Left lobe of liver (tissue), 2 donors: ENCODE results near the gene ACOT8. TPM values are rescaled to one million over a fixed set of nuclear protein-coding genes. Genes with fewer than 3 reads are reported as not detected.
"Not testable (repeated sequence)": the region's sequence is repeated elsewhere in the genome, so short reads cannot be mapped to it uniquely, and the experiment has no call there.

ENCODE experiments used
- ATAC-seq: fragments of 200-7000 bp; cut with Tn5 transposase; one replicate; pipeline ENCODE4 v1.9.1; 2020; ENCODE audit warnings: mild to moderate bottlenecking, moderate library complexity
- DNase-seq: peaks from one replicate; pipeline ENCODE4 v3.0.0-alpha.2; 2020; ENCODE audit warnings: low spot score
- total RNA-seq: library from RNA; stranded (reverse); gene quantifications from one replicate; pipeline ENCODE4 v1.2.1, GENCODE V29; 2021
- donor health status: DM: no; HTN: no; CAD: no; lungs with moderate emphysema.
- donor health status: DM: no; HTN: yes; CAD: no.

Gene ACOT8
- total RNA-seq, 1 donor from 2014 or later: 17.5 TPM

DNA sequence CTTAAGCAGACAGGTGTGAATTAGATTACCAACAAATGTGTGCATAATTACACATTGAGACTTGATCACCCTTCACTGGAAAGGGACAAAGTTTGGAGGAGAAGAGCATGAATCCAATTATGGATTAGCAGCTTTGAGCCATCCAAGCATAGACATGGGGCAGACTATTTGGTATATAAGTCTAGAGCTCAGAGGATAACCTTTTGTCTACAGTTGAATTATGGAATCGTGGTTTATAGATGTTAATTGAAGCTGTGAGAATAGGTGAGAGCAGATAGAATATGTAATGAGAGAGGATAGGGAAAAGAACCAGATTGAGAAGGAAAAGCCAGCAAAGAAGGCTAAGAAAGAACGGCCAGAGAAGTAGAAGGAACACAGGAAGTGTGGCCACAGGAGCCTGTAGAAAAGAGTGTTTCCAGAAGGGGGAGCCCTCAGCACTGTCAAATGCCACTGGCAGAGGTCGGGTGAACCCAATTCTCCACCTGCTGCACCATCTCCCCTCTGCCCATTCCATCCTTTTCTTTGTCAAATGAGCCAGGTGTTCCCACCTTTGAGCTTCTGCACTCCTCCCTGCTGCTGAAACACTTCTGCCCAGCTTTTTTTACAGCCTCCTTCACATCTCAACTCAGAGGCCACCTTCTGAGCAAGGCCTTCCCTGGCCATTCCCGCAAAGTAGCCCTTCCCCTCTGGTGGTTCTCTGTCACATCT, 58.1 kb downstream of the ACOT8 start:
- ATAC-seq (peak; percentile 93), DNase-seq (no peak)

DNA sequence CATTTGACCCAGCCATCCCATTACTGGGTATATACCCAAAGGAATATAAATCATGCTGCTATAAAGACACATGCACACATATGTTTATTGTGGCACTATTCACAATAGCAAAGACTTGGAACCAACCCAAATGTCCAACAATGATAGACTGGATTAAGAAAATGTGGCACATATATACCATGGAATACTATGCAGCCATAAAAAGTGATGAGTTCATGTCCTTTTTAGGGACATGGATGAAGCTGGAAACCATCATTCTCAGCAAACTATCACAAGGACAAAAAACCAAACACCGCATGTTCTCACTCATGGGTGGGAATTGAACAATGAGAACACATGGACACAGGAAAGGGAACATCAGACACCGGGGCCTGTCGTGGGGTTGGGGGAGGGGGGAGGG, 59.2 kb downstream of the ACOT8 start:
- ATAC-seq: not testable (repeated sequence)

DNA sequence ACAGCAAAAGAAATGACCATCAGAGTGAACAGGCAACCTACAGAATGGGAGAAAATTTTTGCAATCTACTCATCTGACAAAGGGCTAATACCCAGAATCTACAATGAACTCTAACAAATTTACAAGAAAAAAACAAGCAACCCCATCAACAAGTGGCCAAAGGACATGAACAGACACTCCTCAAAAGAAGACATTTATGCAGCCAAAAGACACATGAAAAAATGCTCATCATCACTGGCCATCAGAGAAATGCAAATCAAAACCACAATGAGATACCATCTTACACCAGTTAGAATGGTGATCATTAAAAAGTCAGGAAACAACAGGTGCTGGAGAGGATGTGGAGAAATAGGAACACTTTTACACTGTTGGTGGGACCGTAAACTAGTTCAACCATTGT, 59.7 kb downstream of the ACOT8 start:
- not testable (repeated sequence) for ATAC-seq, DNase-seq

More for the DNA sequence above, 59.2 kb downstream of the ACOT8 start:
- DNase-seq: not testable (repeated sequence)

DNA sequence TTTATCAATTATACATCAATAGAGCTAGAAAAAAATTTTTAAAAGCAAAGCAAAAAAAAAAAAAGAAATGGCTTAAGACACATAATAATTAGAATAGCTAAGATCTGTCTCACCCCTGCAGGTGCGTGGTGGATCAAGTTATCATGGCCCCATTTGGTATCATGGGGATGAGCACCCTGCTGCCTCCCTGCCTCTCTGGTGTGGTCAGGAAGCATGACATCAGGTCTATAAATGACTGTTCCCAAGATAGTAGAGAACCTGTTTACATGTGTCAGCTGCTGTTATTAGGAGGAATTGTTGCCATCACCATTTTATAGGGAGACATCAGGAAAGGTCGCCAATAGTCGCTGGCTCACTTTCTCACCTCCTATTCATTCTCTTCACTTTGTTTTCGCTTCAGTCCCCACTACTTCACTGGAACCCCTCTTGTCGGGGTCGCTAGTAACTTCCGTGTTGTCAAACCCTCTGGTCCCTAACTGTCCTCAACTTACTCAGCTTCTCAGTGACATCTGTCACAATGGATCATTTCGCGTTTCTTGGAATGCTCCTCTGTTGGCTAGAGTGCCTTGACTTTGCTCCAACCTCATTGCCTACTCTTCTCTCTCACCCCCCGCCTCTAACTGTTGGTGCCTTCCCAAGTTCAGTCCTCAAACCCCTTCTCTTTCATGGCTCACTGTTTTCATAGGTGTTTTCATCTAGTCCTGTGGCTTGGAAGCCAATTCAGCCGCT, 60.7 kb downstream of the ACOT8 start:
- DNase-seq: no peak
- ATAC-seq: no peak

DNA sequence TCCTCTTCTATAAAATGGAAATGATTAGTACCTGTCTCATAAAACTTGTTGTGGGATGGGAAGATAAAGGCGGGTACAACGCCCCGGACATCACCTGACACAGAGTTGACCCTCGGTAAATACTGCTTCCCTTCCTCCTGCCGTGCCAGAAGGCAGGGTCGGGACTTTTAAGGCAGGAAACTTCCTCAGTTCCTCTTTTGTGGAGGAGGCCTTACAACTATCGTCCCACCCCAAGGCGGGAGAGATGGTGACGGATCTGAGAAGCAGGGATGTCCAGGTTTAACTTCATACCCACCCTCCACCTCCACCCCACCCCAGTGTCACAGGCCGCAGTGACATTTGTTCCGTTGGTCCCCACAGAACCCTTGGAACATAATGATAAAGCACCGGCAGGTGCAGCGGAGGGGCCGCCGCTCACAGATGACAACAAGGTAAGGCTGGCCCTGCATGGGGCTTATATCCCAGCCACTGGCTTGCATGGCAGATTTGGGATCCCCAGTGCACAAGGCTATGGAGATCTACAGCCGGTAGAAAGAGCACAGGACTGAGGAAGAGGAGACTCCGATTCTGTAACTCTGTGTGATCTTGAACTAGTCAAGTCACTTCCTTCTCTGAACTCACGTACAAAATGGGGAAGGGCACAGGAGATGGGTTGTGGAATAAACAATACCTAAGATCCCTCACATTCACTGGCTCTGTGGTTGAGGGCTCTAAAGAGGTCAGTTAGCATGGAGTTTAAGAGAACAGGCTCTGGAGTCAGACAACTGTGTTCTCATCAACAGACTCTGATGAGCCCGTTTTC, 64.7 kb downstream of the ACOT8 start:
- DNase-seq: no peak

More for the DNA sequence above, 64.7 kb downstream of the ACOT8 start:
- ATAC-seq: peak; percentile 27

Other genes with a start within 250 kb of the ACOT8 start
- not detected for gene WFDC10A, start 227.7 kb downstream of the ACOT8 start, total RNA-seq
- gene WFDC9, start 226.1 kb downstream of the ACOT8 start, total RNA-seq: not detected
- not detected for gene WFDC11, start 187.2 kb downstream of the ACOT8 start, total RNA-seq
- not detected for gene WFDC13, start 155.4 kb downstream of the ACOT8 start, total RNA-seq
- gene WFDC10B, start 152.4 kb downstream of the ACOT8 start, total RNA-seq: not detected
- not detected for gene SPINT4, start 135.0 kb downstream of the ACOT8 start, total RNA-seq
- not detected for gene WFDC3, start 65.5 kb downstream of the ACOT8 start, total RNA-seq
- 10.3 TPM for gene DNTTIP1, start 65.4 kb downstream of the ACOT8 start, total RNA-seq
- gene UBE2C, start 44.7 kb downstream of the ACOT8 start, total RNA-seq: 0.96 TPM
- not detected for gene TNNC2, start 30.1 kb downstream of the ACOT8 start, total RNA-seq
- 7.9 TPM for gene SNX21, start 23.6 kb downstream of the ACOT8 start, total RNA-seq
- 1.6 TPM for gene ZSWIM3, start 222 bp upstream of the ACOT8 start, total RNA-seq
- gene ZSWIM1, start 23.8 kb upstream of the ACOT8 start, total RNA-seq: 2.7 TPM
- gene SPATA25, start 30.2 kb upstream of the ACOT8 start, total RNA-seq: 4.2 TPM
- gene NEURL2, start 33.8 kb upstream of the ACOT8 start, total RNA-seq: 6.9 TPM
- 68.3 TPM for gene CTSA, start 33.9 kb upstream of the ACOT8 start, total RNA-seq
- 18.8 TPM for gene PLTP, start 54.8 kb upstream of the ACOT8 start, total RNA-seq
- gene PCIF1, start 77.3 kb upstream of the ACOT8 start, total RNA-seq: 11.2 TPM
- 7.6 TPM for gene ZNF335, start 114.8 kb upstream of the ACOT8 start, total RNA-seq
- 1.6 TPM for gene MMP9, start 151.5 kb upstream of the ACOT8 start, total RNA-seq
- gene SLC12A5, start 171.8 kb upstream of the ACOT8 start, total RNA-seq: not detected
- 8.2 TPM for gene NCOA5, start 232.6 kb upstream of the ACOT8 start, total RNA-seq